Activated naive CD4-positive, alpha-beta T cell treated with Interleukin-2 at 50 U/mL for 16 hours (primary cell): ENCODE data around the gene SPTLC2.
"Not testable (repeated sequence)": the region's sequence is repeated elsewhere in the genome, so short reads cannot be mapped to it uniquely, and the experiment has no call there.

ENCODE experiments used
- DNase-seq: peaks from one replicate; pipeline ENCODE4 v3.0.0-alpha.2; 2020

The SPTLC2 gene, protein sequence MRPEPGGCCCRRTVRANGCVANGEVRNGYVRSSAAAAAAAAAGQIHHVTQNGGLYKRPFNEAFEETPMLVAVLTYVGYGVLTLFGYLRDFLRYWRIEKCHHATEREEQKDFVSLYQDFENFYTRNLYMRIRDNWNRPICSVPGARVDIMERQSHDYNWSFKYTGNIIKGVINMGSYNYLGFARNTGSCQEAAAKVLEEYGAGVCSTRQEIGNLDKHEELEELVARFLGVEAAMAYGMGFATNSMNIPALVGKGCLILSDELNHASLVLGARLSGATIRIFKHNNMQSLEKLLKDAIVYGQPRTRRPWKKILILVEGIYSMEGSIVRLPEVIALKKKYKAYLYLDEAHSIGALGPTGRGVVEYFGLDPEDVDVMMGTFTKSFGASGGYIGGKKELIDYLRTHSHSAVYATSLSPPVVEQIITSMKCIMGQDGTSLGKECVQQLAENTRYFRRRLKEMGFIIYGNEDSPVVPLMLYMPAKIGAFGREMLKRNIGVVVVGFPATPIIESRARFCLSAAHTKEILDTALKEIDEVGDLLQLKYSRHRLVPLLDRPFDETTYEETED

DNA sequence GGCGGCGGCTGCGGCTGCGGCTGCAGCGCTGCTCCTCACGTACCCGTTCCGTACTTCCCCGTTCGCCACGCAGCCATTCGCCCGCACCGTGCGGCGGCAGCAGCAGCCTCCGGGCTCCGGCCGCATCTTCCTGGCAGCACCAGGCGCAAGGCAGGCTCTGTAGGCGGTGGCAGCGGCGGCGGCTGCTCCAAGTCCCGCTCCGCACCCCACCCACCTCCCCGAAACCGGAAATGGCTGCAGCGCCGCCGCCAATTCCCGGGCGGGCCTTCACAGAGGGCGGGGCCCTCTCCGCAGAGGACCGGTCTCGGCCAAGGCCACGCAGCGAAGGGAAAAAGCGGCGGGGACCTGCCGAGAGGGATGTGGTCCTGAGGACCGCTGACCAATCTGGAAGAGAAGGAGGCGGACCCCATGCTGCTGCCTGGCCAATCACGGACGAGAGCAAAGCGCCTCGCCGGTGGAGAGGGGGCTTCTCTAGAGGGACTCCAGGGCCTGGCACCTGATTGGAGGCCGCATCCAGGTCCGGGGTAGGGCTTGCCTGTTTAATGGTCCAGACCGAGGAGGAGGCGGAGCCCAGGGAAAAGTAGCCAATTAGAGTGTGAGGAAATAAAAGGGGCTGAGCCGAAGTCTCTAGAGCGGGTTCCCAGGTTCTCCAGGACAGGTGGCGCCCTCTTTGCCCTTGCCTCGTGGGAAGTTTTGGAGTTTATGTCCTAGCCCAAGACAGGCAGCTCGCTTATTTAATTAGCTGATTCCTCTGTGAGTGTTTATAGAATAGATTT is at the start of gene SPTLC2:
SPTLC2 (minus strand) TSS at position 184 of the 776 bp plus-strand sequence; CDS start at position 126, 58 bp downstream.
- peak; percentile 98 for DNase-seq

DNA sequence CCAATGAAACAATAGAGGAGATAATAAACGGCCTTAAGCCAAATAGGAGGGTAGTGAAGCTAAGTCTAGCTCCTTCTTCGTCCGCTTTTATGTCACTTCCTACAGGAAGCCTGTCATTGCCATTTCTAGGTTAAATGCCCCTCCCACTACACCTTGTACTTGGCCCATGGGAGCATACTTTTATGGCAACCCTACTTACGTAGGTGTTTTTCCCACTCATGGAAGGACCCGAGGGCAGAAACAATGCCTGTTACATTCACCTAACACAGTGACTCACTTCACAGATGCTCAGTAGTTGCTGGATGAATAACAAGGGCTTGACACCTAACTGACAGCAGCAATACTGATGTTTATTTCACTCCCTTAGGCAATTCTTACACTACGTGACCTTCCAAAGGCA is 46.9 kb upstream of the SPTLC2 start:
- DNase-seq, result no peak

GRCh38 chr14:77661562-77661961 is 45.1 kb upstream of the SPTLC2 start:
- DNase-seq, result not testable (repeated sequence)

DNA sequence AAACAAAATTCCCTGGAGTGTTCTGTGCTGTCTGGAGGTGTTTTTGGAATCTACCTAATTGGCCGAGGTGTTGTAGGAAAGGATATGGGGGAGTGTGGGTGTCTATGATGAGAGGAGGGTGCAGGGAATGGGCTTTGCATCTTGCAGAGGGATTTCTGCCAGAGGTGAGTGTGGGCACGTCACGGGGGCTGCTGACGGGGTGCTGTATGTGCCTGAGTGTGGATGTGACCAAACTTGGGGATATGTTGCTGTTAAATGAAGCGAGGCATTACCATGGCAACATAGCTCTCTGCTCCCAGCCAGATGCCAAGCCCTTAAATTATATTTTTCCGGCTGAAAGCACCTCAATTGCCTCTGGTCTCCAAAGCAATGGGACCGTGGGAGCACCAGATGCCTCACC is 44.3 kb upstream of the SPTLC2 start:
- no peak for DNase-seq

GRCh38 chr14:77659831-77660230 is 43.4 kb upstream of the SPTLC2 start:
- DNase-seq, result no peak

DNA sequence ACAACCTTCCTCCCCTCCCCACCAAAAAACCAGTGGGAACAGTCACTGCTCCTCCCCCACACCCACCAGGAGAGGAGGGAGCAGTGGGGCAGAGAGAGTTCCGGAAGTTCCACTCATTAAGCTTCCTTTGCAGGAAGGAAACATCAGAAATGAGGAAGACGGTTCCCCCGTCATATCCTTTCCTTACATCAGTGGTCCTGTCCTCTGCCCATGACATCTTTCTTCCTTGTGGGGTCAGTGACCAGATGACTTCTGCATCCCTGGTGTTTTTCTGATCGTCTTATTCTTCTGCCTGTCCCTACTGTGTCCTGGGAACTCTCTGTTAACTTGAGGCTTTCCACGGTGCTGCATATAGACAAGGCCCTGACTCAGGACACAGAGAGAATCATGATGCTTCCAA is 40.8 kb upstream of the SPTLC2 start:
- DNase-seq, result no peak

DNA sequence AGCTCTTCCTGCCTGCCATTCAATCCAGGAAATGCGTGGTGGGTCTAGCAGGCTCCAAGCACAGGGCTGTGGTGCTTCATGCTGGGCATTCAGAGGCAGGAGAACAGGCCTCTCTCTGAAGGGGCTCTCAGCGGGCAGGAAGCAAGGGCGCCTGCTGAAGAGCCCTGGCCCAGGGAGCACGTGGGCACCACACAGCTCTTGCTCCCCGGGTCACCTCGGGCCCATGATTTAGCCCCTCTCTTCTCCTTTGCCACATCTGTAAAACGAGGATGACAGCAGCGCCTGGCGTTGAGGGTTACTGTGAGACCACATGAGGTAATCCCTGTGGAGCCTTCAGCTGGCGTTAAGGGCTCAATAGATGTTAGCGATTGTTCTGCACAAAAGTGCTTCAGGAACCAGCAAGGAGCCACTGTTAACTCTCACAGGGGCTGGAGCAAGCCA is 37.6 kb upstream of the SPTLC2 start:
- DNase-seq, result no peak

DNA sequence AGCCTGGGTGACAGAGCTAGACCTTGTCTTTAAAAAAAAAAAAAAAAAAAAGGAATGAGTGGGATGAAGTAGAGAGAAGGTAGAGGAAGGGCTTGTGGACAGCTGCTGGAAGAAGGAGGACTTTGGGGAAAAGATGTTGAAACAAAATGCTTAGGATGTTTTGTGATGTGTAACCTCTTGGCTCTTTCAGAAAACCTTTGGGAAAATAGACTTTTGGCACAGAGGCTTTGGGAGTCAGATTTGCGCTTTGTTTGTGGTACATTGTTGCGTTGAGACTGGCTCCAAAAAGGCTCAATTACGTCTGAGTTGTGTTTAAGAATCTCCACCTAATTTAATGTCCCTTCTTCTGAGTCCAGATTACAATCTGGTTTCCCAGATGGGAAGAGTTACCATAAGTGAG is 32.9 kb upstream of the SPTLC2 start:
- DNase-seq, result no peak

DNA sequence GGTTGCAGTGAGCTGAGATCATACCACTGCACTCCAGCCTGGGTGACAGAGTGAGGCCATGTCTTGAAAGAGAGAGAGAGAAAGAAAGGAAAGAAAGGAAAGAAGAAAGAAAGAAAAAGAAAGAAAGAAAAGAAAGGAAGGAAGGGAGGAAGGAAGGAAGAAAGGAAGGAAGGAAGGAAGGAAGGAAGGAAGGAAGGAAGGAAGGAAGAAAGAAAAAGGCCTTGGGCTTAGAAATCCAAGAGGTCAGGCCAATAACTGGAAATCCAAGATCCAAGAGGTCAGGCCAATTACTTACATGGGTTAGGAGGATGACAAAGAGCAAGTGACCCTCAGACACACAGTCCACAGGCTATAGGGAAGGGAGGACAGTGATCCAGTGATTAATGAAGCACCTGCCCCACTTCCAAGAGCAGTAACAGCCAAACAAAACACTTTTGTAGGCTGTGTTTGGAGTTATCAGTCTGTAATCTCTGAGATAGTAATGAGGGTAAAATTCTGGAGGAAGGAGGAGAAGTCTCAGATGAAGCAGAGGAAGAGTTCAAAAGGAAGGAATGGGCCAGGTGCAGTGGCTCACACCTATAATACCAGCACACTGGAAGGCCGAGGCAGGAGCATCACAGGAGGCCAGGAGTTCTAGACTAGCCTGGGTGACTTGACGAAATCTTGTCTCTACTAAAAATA is 32.2 kb upstream of the SPTLC2 start:
- DNase-seq, result no peak

GRCh38 chr14:77647853-77648252 is 31.4 kb upstream of the SPTLC2 start:
- no peak for DNase-seq

DNA sequence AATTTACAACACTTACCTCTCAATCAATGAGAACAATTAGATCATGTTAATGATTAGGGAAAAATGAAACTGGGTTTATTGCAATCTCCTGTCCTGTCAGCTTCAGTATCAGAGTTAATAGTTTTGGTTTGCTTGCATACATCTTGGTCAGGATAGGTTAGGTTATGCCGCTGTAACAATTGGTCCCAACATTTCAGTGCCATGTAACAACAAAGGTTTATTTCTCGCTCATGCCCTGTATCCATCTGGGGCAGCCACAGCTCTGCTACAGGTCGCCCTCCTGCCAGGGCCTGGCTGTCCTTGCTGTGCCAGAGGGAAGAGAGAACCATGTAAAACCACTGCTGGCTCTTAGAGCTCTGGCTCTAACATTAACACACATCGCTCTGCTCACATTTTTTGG is 30.5 kb upstream of the SPTLC2 start:
- DNase-seq, result no peak

DNA sequence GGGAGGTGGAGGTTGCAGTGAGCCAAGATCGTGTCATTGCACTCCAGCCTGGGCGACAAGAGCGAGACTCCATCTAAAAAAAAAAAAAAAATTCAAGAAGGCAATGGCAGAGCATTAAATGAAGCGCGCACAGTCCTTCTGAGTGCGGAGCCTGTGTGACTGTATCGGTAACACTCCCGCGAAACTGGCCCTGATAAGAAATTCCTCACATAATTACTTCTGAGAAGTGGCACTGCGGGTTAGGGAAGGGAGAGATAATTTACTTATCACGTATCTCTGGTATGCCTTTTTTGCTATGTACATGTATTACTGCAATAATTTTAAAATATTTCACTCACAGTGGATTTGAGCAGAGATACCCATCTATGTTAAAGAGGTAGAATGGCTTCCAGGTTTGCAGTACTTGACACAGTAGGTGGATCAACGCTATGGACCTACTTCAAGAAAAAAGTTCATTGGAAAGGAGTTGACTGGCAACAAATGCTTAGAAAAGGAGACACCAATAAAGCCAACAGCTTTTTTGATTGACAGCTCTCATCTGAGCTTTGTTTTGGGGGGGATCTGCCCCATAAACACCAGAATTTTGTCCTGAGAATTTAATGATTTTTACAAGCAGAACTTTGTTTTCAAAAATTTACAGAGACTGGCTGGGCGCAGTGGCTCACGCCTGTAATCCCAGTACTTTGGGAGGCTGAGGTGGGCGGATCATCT is 29.2 kb upstream of the SPTLC2 start:
- no peak for DNase-seq

DNA sequence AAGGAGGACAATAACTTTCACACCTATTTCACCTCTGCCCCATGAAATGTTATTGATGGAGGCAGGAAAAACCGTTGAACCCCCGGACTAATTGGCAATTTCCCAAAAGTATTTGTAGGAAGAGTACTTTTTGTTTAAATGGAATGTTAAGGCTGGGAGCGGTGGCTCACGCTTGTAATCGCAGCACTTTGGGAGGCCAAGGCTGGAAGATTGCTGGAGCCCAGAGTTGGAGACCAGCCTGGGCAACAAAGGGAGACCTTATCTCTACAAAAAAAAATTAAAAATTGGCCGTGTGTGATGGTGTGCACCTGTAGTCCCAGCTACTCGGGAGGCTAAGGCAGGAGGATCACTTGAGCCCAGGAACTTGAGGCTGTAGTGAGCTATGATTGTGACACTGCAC is 26.0 kb upstream of the SPTLC2 start:
- DNase-seq, result no peak

GRCh38 chr14:77641534-77642341 is 25.3 kb upstream of the SPTLC2 start:
- peak; percentile 67 for DNase-seq

DNA sequence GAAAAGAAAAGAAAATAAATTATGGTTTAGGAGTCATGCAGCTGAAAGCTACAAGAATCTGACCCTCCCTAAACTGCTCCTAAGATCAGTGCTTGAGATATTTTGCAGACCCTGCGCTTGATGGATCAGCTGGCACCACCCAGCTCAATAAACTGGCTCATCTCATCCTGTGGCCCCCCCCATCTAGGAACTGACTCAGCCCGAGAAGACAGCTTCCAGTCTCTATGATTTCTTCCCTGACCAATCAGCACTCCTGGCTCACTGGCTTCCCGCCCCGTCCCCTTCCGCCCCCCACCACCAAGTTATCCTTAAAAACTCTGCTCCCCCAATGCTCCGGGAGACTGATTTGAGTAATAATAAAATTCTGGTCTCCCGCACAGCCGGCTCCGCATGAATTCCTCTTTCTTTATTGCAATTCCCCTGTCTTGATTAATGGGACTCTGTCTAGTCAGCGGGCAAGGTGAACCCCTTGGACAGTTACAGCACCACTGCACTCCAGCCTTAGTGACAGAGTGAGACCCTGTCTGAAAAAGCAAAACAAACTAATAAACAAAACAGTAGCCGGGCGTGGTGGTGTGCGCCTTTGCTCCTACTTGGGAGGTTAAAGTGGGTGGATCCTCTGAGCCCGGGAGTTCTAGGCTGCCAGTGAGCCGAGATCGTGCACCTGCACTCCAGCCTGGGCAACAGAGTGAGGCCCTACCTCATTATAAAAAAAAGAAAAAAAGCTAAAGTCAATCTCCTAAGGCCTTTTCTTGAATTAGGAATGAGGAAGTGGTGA is 24.5 kb upstream of the SPTLC2 start:
- DNase-seq, result no peak

GRCh38 chr14:77638771-77639171 is 22.3 kb upstream of the SPTLC2 start:
- DNase-seq, result no peak

GRCh38 chr14:77635869-77636268 is 19.4 kb upstream of the SPTLC2 start:
- DNase-seq, result not testable (repeated sequence)

- DNase-seq, result not testable (repeated sequence)
Observed at GRCh38 chr14:77635466-77635865, 19.0 kb upstream of the SPTLC2 start.

- no peak for DNase-seq
Observed at GRCh38 chr14:77630111-77630510, 13.7 kb upstream of the SPTLC2 start.

DNA sequence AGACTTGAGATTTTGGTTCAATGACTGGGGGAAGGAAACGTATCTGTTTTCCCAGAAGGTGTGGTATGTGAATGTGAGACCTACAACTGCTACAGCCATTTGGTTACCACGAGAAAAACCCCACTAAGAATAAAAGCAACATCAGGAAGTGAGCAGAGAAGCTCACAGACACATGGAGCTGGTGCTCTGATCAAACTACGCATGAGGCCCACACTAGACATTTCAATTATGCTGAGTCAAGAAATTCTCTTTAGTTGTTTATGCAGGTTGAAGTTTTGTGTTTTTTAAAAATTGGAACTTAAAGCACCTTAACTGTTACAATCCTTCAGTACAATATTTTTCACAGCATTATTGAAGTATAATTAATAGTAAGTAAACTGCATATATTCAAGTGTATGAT is 8.9 kb upstream of the SPTLC2 start:
- no peak for DNase-seq

DNA sequence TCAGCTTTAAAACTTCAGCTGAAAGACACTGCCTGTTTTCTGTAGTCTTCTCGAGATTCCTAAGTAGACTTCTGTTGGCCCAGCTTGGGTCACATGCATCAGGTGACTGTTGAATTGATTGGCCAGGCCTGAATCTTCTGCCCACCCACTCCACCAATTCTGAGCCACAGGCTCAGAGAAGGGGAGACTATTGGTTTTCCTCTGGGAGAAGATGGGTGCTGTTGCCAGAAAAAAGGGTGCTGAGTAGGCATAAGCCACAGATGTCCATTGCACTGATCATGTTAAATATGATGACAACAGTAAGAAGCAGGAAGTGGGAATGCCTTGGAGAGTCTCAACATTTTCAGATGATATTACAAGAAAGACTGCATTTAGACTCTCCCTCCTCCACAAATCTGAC is 6.8 kb upstream of the SPTLC2 start:
- DNase-seq, result no peak
